Central memory CD8-positive, alpha-beta T cell (primary cell): ENCODE results near the gene UBL7.

ENCODE experiments used
- ATAC-seq: fragments of 150-1000 bp; cut with Tn5 transposase; replicated peaks from 2 replicates; pipeline ENCODE4 v1.10.0; 2022; ENCODE audit warnings: mild to moderate bottlenecking, moderate FRiP score, moderate number of reproducible peaks; ENCODE audit not compliant: poor library complexity, severe bottlenecking; ENCODE audit errors: extremely low read depth
- DNase-seq, 2 donors: peaks; one replicate each; pipeline ENCODE4 v3.0.0; 2021; ENCODE audit warnings: low spot score in 2 of 2
- H3K27ac Mint-ChIP-seq: one replicate; pipeline ENCODE4 v1.8.0; 2022; ENCODE audit warnings: low read depth, mild to moderate bottlenecking, moderate library complexity, mixed read lengths
- H3K27me3 Mint-ChIP-seq: one replicate; pipeline ENCODE4 v1.8.0; 2022; ENCODE audit warnings: mixed read lengths
- H3K36me3 Mint-ChIP-seq: one replicate; pipeline ENCODE4 v1.8.0; 2022; ENCODE audit warnings: mild to moderate bottlenecking, moderate library complexity, mixed read lengths; ENCODE audit not compliant: insufficient read depth
- H3K4me1 Mint-ChIP-seq: one replicate; pipeline ENCODE4 v1.8.0; 2022; ENCODE audit warnings: mixed read lengths
- H3K4me3 Mint-ChIP-seq: one replicate; pipeline ENCODE4 v1.8.0; 2022; ENCODE audit warnings: mild to moderate bottlenecking, moderate library complexity, mixed read lengths
- H3K9me3 Mint-ChIP-seq: one replicate; pipeline ENCODE4 v1.8.0; 2022; ENCODE audit warnings: mixed read lengths

The UBL7 gene

GRCh38 chr15:74414081-74414580, 46.8 kb downstream of the UBL7 start:
- Mint-ChIP-seq H3K4me3 (no peak overlapping the region), H3K27ac (peak overlapping the region; percentile 78), H3K4me1 (peaks cover 37% of the 10 kb centered on the region), H3K27me3 (no peaks in the 10 kb centered on the region), H3K9me3 (no peaks in the 10 kb centered on the region), H3K36me3 (peaks cover 14% of the 10 kb centered on the region)
- no peak for ATAC-seq
- no peak for DNase-seq

- Mint-ChIP-seq H3K27ac (peak overlapping the region; percentile 78), H3K9me3 (no peaks in the 10 kb centered on the region), H3K4me3 (no peak overlapping the region), H3K4me1 (peaks cover 37% of the 10 kb centered on the region), H3K27me3 (no peaks in the 10 kb centered on the region), H3K36me3 (peaks cover 14% of the 10 kb centered on the region)
- no peak for DNase-seq
- ATAC-seq = no peak
Measured at GRCh38 chr15:74413350-74414080, 47.4 kb downstream of the UBL7 start.

- Mint-ChIP-seq H3K27ac (no peak overlapping the region), H3K9me3 (no peaks in the 10 kb centered on the region), H3K4me3 (no peak overlapping the region), H3K36me3 (peaks cover 14% of the 10 kb centered on the region), H3K27me3 (no peaks in the 10 kb centered on the region), H3K4me1 (peaks cover 36% of the 10 kb centered on the region)
- ATAC-seq (no peak), DNase-seq (no peak)
Measured at GRCh38 chr15:74412159-74412558, 48.8 kb downstream of the UBL7 start.

- H3K36me3 Mint-ChIP-seq = peaks cover 12% of the 10 kb centered on the region
- H3K4me1 Mint-ChIP-seq = peaks cover 36% of the 10 kb centered on the region
- no peaks in the 10 kb centered on the region for H3K27me3 Mint-ChIP-seq
- H3K9me3 Mint-ChIP-seq = no peaks in the 10 kb centered on the region
- no peak overlapping the region for H3K27ac Mint-ChIP-seq
- DNase-seq (no peak), ATAC-seq (no peak)
- no peak overlapping the region for H3K4me3 Mint-ChIP-seq
Measured at GRCh38 chr15:74411686-74412085, 49.3 kb downstream of the UBL7 start.

- ATAC-seq (no peak), DNase-seq (no peak)
- Mint-ChIP-seq H3K9me3 (no peaks in the 10 kb centered on the region), H3K27me3 (no peaks in the 10 kb centered on the region), H3K4me1 (peaks cover 31% of the 10 kb centered on the region), H3K27ac (no peak overlapping the region), H3K36me3 (peaks cover 10% of the 10 kb centered on the region), H3K4me3 (no peak overlapping the region)
Measured at GRCh38 chr15:74410502-74410901, 50.5 kb downstream of the UBL7 start.

- no peak for ATAC-seq
- DNase-seq = no peak
- H3K4me1 Mint-ChIP-seq = peaks cover 27% of the 10 kb centered on the region
- no peak overlapping the region for H3K27ac Mint-ChIP-seq
- H3K4me3 Mint-ChIP-seq = no peak overlapping the region
- no peaks in the 10 kb centered on the region for H3K9me3 Mint-ChIP-seq
- peaks cover 5% of the 10 kb centered on the region for H3K36me3 Mint-ChIP-seq
- no peaks in the 10 kb centered on the region for H3K27me3 Mint-ChIP-seq
Measured at GRCh38 chr15:74409225-74409624, 51.7 kb downstream of the UBL7 start.

- Mint-ChIP-seq H3K27me3 (no peaks in the 10 kb centered on the region), H3K4me1 (peaks cover 27% of the 10 kb centered on the region), H3K36me3 (peaks cover 5% of the 10 kb centered on the region), H3K27ac (peak overlapping the region; percentile 22), H3K4me3 (no peak overlapping the region), H3K9me3 (no peaks in the 10 kb centered on the region)
- ATAC-seq (no peak), DNase-seq (no peak)
Measured at GRCh38 chr15:74408815-74409214, 52.1 kb downstream of the UBL7 start.

GRCh38 chr15:74408385-74408784, 52.6 kb downstream of the UBL7 start:
- ATAC-seq = no peak
- H3K27ac Mint-ChIP-seq = peak overlapping the region; percentile 22
- H3K4me1 Mint-ChIP-seq = peaks cover 27% of the 10 kb centered on the region
- H3K9me3 Mint-ChIP-seq = no peaks in the 10 kb centered on the region
- H3K4me3 Mint-ChIP-seq = no peak overlapping the region
- no peak for DNase-seq
- H3K36me3 Mint-ChIP-seq = peaks cover 5% of the 10 kb centered on the region
- H3K27me3 Mint-ChIP-seq = no peaks in the 10 kb centered on the region

- ATAC-seq = no peak
- Mint-ChIP-seq H3K4me3 (no peak overlapping the region), H3K36me3 (peaks cover 5% of the 10 kb centered on the region), H3K27ac (peak overlapping the region; percentile 72), H3K9me3 (no peaks in the 10 kb centered on the region), H3K27me3 (no peaks in the 10 kb centered on the region), H3K4me1 (peaks cover 35% of the 10 kb centered on the region)
- DNase-seq = no peak
Measured at GRCh38 chr15:74406992-74407705, 53.8 kb downstream of the UBL7 start.

GRCh38 chr15:74406517-74406916, 54.4 kb downstream of the UBL7 start:
- peaks cover 4% of the 10 kb centered on the region for H3K36me3 Mint-ChIP-seq
- DNase-seq (no peak), ATAC-seq (no peak)
- H3K4me1 Mint-ChIP-seq = peaks cover 42% of the 10 kb centered on the region
- H3K4me3 Mint-ChIP-seq = no peak overlapping the region
- no peaks in the 10 kb centered on the region for H3K9me3 Mint-ChIP-seq
- peak overlapping the region; percentile 72 for H3K27ac Mint-ChIP-seq
- no peaks in the 10 kb centered on the region for H3K27me3 Mint-ChIP-seq

- Mint-ChIP-seq H3K9me3 (no peaks in the 10 kb centered on the region), H3K27me3 (no peaks in the 10 kb centered on the region), H3K4me3 (no peak overlapping the region), H3K27ac (peak overlapping the region; percentile 72), H3K4me1 (peaks cover 49% of the 10 kb centered on the region), H3K36me3 (peaks cover 4% of the 10 kb centered on the region)
- DNase-seq (no peak), ATAC-seq (no peak)
Measured at GRCh38 chr15:74405823-74406222, 55.1 kb downstream of the UBL7 start.

- H3K4me3 Mint-ChIP-seq = peak overlapping the region; percentile 63
- H3K9me3 Mint-ChIP-seq = no peaks in the 10 kb centered on the region
- DNase-seq = no peak
- peaks cover 65% of the 10 kb centered on the region for H3K4me1 Mint-ChIP-seq
- no peaks in the 10 kb centered on the region for H3K27me3 Mint-ChIP-seq
- H3K36me3 Mint-ChIP-seq = no peaks in the 10 kb centered on the region
- H3K27ac Mint-ChIP-seq = peak overlapping the region; percentile 83
- no peak for ATAC-seq
Measured at GRCh38 chr15:74403991-74404563, 56.9 kb downstream of the UBL7 start.

GRCh38 chr15:74403588-74403919, 57.4 kb downstream of the UBL7 start:
- H3K4me1 Mint-ChIP-seq = peaks cover 70% of the 10 kb centered on the region
- peak overlapping the region; percentile 63 for H3K4me3 Mint-ChIP-seq
- no peaks in the 10 kb centered on the region for H3K36me3 Mint-ChIP-seq
- no peaks in the 10 kb centered on the region for H3K9me3 Mint-ChIP-seq
- H3K27ac Mint-ChIP-seq = peak overlapping the region; percentile 83
- ATAC-seq (no peak), DNase-seq (no peak)
- H3K27me3 Mint-ChIP-seq = no peaks in the 10 kb centered on the region
